B cell (primary cell): Measurements from ENCODE around the gene ACP1.

Experiments
- EZH2 ChIP-seq: IDR thresholded peaks from 2 replicates; pipeline ENCODE4 v1.6.1; 2012; ENCODE audit warnings: borderline replicate concordance, low read depth, mild to moderate bottlenecking, moderate library complexity, low read length; ENCODE audit not compliant: insufficient read depth, poor library complexity, severe bottlenecking
- TF ChIP-seq, protein P1 (sequence below): fragments of 200-600 bp; IDR thresholded peaks from one replicate; pipeline ENCODE4 v1.8.0; 2022; ENCODE audit warnings: antibody characterized with exemption, mild to moderate bottlenecking

DNA sequence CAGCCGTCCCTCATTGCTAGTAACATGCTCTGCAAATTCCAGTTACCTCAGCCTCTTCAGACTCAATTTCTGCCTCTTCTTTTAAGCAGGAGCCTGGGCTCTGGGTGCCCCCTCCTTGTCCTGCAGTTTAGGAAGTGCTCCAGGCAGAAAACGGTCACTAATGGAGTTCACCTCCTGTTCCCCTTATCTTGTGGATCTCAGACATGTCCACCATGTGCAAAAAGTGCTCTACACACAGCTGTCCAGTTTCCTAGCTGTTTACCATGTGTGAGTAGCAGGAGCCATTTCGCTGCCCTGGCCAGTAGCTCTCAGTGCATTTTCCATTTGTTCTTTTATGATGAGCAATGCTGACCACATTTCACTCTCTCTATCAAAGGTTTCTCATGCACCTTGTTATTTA, 5.8 kb upstream of the ACP1 start:
- no peak for TF ChIP-seq EZH2
- TF ChIP-seq, protein P1, sequence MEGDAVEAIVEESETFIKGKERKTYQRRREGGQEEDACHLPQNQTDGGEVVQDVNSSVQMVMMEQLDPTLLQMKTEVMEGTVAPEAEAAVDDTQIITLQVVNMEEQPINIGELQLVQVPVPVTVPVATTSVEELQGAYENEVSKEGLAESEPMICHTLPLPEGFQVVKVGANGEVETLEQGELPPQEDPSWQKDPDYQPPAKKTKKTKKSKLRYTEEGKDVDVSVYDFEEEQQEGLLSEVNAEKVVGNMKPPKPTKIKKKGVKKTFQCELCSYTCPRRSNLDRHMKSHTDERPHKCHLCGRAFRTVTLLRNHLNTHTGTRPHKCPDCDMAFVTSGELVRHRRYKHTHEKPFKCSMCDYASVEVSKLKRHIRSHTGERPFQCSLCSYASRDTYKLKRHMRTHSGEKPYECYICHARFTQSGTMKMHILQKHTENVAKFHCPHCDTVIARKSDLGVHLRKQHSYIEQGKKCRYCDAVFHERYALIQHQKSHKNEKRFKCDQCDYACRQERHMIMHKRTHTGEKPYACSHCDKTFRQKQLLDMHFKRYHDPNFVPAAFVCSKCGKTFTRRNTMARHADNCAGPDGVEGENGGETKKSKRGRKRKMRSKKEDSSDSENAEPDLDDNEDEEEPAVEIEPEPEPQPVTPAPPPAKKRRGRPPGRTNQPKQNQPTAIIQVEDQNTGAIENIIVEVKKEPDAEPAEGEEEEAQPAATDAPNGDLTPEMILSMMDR: no peak
